Measurements from ENCODE around the gene ZNF785. TPM values are rescaled to one million over a fixed set of nuclear protein-coding genes. Genes with fewer than 3 reads are reported as not detected.
A peak's percentile ranks its signal among the peaks of the same experiment; 100 is the strongest.

Gene ZNF785
- total and polyA plus RNA-seq, 2 of the 13 experiments (the other 11 are each of a cell fraction or from before 2014, with no cell fraction given), result 0.01 TPM; not detected in 1

GRCh38 chr16:30534368-30535105 lies 51.0 kb downstream of the ZNF785 start, which contains the start of gene ZNF747 (continued):
- TF ChIP-seq ZNF784 (CRISPR knock-in tag; IDR thresholded peaks at IDR 0.05; ENCODE audit: borderline replicate concordance), result peak; percentile 88
- TF ChIP-seq ZNF543 (CRISPR knock-in tag; IDR thresholded peaks at IDR 0.05), result no peak; the same call in none of the 2 replicates
- peak; percentile 84 for TF ChIP-seq KLF12 (CRISPR knock-in tag; IDR thresholded peaks at IDR 0.05; ENCODE audit: borderline replicate concordance)
- no peak for TF ChIP-seq PLRG1 (conservative IDR thresholded peaks at IDR 0.05)
- peak; percentile 55 for TF ChIP-seq GATAD2A (CRISPR knock-in tag; IDR thresholded peaks at IDR 0.05)
- TF ChIP-seq PHF21A (CRISPR knock-in tag; IDR thresholded peaks at IDR 0.05), result peak; percentile 97
- peak; percentile 94; the same call in 1 of the 2 replicates for TF ChIP-seq ELF4 (CRISPR knock-in tag; IDR thresholded peaks at IDR 0.05; ENCODE audit: borderline replicate concordance)
- TF ChIP-seq, protein P1, sequence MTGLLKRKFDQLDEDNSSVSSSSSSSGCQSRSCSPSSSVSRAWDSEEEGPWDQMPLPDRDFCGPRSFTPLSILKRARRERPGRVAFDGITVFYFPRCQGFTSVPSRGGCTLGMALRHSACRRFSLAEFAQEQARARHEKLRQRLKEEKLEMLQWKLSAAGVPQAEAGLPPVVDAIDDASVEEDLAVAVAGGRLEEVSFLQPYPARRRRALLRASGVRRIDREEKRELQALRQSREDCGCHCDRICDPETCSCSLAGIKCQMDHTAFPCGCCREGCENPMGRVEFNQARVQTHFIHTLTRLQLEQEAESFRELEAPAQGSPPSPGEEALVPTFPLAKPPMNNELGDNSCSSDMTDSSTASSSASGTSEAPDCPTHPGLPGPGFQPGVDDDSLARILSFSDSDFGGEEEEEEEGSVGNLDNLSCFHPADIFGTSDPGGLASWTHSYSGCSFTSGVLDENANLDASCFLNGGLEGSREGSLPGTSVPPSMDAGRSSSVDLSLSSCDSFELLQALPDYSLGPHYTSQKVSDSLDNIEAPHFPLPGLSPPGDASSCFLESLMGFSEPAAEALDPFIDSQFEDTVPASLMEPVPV (CRISPR knock-in tag; IDR thresholded peaks at IDR 0.05), result peak; percentile 42; the same call in 1 of the 2 replicates
- TF ChIP-seq ZFP82 (CRISPR knock-in tag; IDR thresholded peaks at IDR 0.05; ENCODE audit: borderline replicate concordance), result no peak
- TF ChIP-seq CCDC6 (CRISPR knock-in tag; IDR thresholded peaks at IDR 0.05), result peak; percentile 88
- peak; percentile 76 for TF ChIP-seq ESRRA (CRISPR knock-in tag; IDR thresholded peaks at IDR 0.05; ENCODE audit: low read depth)
- TF ChIP-seq HNF4A (CRISPR knock-in tag; IDR thresholded peaks at IDR 0.05), result peak; percentile 82
- TF ChIP-seq GZF1 (CRISPR knock-in tag; IDR thresholded peaks at IDR 0.05), result peak; percentile 93
- TF ChIP-seq POLR2AphosphoS5 (IDR thresholded peaks at IDR 0.05; ENCODE audit: low read depth, low read length), result peak; percentile 89; the same call in 1 of the 2 replicates
- TF ChIP-seq, protein P2, sequence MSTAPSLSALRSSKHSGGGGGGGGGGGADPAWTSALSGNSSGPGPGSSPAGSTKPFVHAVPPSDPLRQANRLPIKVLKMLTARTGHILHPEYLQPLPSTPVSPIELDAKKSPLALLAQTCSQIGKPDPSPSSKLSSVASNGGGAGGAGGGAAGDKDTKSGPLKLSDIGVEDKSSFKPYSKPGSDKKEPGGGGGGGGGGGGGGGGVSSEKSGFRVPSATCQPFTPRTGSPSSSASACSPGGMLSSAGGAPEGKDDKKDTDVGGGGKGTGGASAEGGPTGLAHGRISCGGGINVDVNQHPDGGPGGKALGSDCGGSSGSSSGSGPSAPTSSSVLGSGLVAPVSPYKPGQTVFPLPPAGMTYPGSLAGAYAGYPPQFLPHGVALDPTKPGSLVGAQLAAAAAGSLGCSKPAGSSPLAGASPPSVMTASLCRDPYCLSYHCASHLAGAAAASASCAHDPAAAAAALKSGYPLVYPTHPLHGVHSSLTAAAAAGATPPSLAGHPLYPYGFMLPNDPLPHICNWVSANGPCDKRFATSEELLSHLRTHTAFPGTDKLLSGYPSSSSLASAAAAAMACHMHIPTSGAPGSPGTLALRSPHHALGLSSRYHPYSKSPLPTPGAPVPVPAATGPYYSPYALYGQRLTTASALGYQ (CRISPR knock-in tag; IDR thresholded peaks at IDR 0.05), result no peak; the same call in none of the 2 replicates
- no peak; the same call in 1 of the 2 replicates for TF ChIP-seq JUN (CRISPR knock-in tag; IDR thresholded peaks at IDR 0.05)
- peak; percentile 72 to 87 for TF ChIP-seq POLR2A (IDR thresholded peaks at IDR 0.05; ENCODE audit: insufficient read depth in 1 of 2, low read depth in 2 of 2, low read length in 2 of 2)
- TF ChIP-seq MXI1 (IDR thresholded peaks at IDR 0.05; ENCODE audit: borderline replicate concordance, low read depth, low read length), result peak; percentile 83; the same call in 2 of the 3 replicates
- TF ChIP-seq, protein P3, sequence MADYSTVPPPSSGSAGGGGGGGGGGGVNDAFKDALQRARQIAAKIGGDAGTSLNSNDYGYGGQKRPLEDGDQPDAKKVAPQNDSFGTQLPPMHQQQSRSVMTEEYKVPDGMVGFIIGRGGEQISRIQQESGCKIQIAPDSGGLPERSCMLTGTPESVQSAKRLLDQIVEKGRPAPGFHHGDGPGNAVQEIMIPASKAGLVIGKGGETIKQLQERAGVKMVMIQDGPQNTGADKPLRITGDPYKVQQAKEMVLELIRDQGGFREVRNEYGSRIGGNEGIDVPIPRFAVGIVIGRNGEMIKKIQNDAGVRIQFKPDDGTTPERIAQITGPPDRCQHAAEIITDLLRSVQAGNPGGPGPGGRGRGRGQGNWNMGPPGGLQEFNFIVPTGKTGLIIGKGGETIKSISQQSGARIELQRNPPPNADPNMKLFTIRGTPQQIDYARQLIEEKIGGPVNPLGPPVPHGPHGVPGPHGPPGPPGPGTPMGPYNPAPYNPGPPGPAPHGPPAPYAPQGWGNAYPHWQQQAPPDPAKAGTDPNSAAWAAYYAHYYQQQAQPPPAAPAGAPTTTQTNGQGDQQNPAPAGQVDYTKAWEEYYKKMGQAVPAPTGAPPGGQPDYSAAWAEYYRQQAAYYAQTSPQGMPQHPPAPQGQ (CRISPR knock-in tag; IDR thresholded peaks at IDR 0.05; ENCODE audit: borderline replicate concordance), result no peak
- TF ChIP-seq MTA3 (CRISPR knock-in tag; IDR thresholded peaks at IDR 0.05), result no peak
- TF ChIP-seq NR2F1 (CRISPR knock-in tag; IDR thresholded peaks at IDR 0.05), result peak; percentile 68 to 95; a peak in 3 of 4 replicates
- TF ChIP-seq SSRP1 (CRISPR knock-in tag; IDR thresholded peaks at IDR 0.05), result no peak; the same call in 1 of the 2 replicates
- TF ChIP-seq SIN3B (IDR thresholded peaks at IDR 0.05; ENCODE audit: low read length), result peak; percentile 48
